ENCODE measurements around the gene SHPK. TPM values are rescaled to one million over a fixed set of nuclear protein-coding genes. Genes with fewer than 3 reads are reported as not detected.

SHPK gene
- total RNA-seq, 1 donor from 2014 or later, result 18.1 TPM

DNA sequence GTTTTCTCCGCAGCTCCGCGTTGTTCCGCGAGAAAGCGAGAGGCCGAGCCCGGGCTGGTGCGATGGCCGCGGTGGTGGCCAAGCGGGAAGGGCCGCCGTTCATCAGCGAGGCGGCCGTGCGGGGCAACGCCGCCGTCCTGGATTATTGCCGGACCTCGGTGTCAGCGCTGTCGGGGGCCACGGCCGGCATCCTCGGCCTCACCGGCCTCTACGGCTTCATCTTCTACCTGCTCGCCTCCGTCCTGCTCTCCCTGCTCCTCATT lies 33.0 kb upstream of the SHPK start:
- TF ChIP-seq, protein P1, sequence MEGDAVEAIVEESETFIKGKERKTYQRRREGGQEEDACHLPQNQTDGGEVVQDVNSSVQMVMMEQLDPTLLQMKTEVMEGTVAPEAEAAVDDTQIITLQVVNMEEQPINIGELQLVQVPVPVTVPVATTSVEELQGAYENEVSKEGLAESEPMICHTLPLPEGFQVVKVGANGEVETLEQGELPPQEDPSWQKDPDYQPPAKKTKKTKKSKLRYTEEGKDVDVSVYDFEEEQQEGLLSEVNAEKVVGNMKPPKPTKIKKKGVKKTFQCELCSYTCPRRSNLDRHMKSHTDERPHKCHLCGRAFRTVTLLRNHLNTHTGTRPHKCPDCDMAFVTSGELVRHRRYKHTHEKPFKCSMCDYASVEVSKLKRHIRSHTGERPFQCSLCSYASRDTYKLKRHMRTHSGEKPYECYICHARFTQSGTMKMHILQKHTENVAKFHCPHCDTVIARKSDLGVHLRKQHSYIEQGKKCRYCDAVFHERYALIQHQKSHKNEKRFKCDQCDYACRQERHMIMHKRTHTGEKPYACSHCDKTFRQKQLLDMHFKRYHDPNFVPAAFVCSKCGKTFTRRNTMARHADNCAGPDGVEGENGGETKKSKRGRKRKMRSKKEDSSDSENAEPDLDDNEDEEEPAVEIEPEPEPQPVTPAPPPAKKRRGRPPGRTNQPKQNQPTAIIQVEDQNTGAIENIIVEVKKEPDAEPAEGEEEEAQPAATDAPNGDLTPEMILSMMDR (conservative IDR thresholded peaks at IDR 0.05; ENCODE audit: low read depth, low read length), result no peak
- DNase-seq (ENCODE audit: low read depth), result no peak

GRCh38 chr17:3668279-3669084 lies 32.4 kb upstream of the SHPK start, which contains the start of the genes EMC6 and TAX1BP3:
Gene EMC6 (plus strand): TSS chr17:3668812. CDS start chr17:3669147, 335 bp downstream.
Gene TAX1BP3 (minus strand): TSS chr17:3668578. CDS start chr17:3668526, 52 bp downstream.
- TF ChIP-seq, protein P1 (conservative IDR thresholded peaks at IDR 0.05; ENCODE audit: low read depth, low read length), result no peak
- DNase-seq (ENCODE audit: low read depth), result peak; percentile 52
- peak within 1 kb of the TSS; percentile 97 for H3K4me3 ChIP-seq (ENCODE audit: low read depth, low read length)

More for the DNA sequence above, 33.0 kb upstream of the SHPK start:
- H3K4me3 ChIP-seq (ENCODE audit: low read depth, low read length), result peak overlapping the region; percentile 97

DNA sequence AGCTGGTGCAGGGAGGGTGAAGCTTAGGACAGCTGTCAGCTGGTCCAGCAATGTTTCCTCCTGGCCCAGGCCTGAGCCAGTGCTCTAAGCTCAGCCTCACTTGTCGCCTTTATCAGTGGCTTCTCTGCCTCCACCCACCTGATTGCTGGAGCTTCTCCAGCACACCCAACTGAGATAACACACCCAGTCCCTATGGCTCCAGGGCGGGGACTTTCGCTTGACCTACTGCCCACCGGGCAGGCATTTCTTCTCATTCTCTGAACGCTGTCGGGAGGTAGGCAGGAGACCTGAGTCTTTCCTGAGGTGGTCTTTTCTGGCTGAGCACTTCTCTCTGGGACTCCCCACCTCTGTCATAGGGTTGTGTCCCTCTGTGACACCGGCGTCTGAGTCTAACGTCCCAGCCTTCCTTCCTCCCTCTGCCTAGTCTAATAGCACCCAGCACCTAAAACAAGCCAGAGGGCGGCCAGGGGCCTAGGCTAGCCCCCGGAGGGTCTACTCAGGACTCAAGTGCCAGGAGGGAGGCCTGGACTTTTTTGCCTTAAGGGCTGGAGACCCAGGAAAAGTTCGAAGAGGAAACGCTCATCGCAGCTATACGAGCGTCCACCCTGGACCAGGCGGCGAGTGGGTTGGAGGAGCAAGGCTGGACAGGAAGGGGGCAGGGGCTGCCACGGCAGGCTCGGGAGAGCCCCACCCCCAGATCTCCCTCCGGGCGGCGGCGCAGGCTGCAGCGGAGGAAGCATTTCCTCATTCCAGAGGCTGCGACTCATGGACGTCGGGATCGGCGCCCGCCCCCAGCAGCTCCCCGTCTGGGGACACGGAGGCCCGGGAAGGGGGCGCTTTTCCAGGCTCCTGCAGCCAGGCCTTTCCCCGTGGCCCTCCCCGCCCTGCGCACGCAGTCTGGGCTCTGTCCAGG lies 31.6 kb upstream of the SHPK start:
- TF ChIP-seq, protein P1 (conservative IDR thresholded peaks at IDR 0.05; ENCODE audit: low read depth, low read length), result peak; percentile 6
- DNase-seq (ENCODE audit: low read depth), result no peak
- peak overlapping the region; percentile 97 for H3K4me3 ChIP-seq (ENCODE audit: low read depth, low read length)

DNA sequence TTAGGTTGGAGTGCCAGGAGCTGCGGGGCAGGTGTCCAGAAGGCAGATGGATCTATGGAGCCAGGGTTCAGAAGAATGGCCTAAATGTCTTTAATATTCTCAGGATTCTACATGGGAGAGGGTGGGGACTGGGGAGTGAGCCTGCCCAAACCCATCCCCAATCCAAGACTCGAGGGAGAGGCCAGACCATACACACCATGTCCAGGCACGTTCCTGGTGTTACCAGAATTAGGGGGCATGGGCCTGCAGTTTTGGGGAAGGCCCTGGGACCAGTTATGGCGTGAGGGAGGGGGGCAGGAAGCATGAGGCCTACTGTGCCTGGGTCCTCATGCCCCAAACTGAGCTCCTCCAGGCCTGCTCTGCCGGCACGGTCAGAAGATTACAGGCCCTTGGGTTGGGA lies 30.5 kb upstream of the SHPK start:
- no peak for DNase-seq (ENCODE audit: low read depth)
- peak overlapping the region; percentile 30 for H3K4me3 ChIP-seq (ENCODE audit: low read depth, low read length)
- TF ChIP-seq, protein P1 (conservative IDR thresholded peaks at IDR 0.05; ENCODE audit: low read depth, low read length), result no peak

- no peak overlapping the region for H3K4me3 ChIP-seq (ENCODE audit: low read depth, low read length)
- no peak for DNase-seq (ENCODE audit: low read depth)
- TF ChIP-seq, protein P1 (conservative IDR thresholded peaks at IDR 0.05; ENCODE audit: low read depth, low read length), result no peak
Observed at GRCh38 chr17:3665834-3666233, 29.8 kb upstream of the SHPK start.

GRCh38 chr17:3663102-3664011 lies 27.3 kb upstream of the SHPK start:
- H3K4me3 ChIP-seq (ENCODE audit: low read depth, low read length), result no peak overlapping the region
- DNase-seq (ENCODE audit: low read depth), result no peak
- TF ChIP-seq, protein P1 (conservative IDR thresholded peaks at IDR 0.05; ENCODE audit: low read depth, low read length), result no peak

Data from epithelial cell of proximal tubule (primary cell).